Karpas-422 (cell line): ENCODE data around the gene GTF2A1. TPM values are rescaled to one million over a fixed set of nuclear protein-coding genes. Genes with fewer than 3 reads are reported as not detected.
"Not testable (repeated sequence)": the region's sequence is repeated elsewhere in the genome, so short reads cannot be mapped to it uniquely, and the experiment has no call there.

ENCODE experiments used
- DNase-seq: peaks from one replicate; pipeline ENCODE4 v3.0.0-alpha.2; 2015
- H2AFZ ChIP-seq: fragments of 200-600 bp; sonication (generic); 2 replicates; pipeline ENCODE4 v1.6.1; 2014; ENCODE audit warnings: antibody characterized with exemption, low read length, mixed read lengths
- H3K27ac ChIP-seq: fragments of 200-600 bp; sonication (generic); 2 replicates; pipeline ENCODE4 v1.5.1; 2014; ENCODE audit warnings: mild to moderate bottlenecking, low read length, moderate library complexity
- H3K27me3 ChIP-seq: fragments of 200-600 bp; sonication (generic); 2 replicates; pipeline ENCODE4 v1.6.1; 2014; ENCODE audit warnings: low read length, mixed read lengths
- H3K36me3 ChIP-seq: fragments of 200-600 bp; sonication (generic); 2 replicates; pipeline ENCODE4 v1.6.1; 2014; ENCODE audit warnings: low read length, mixed read lengths; ENCODE audit not compliant: insufficient read depth
- H3K4me1 ChIP-seq: fragments of 200-600 bp; sonication (generic); 2 replicates; pipeline ENCODE4 v1.6.1; 2014; ENCODE audit warnings: mild to moderate bottlenecking, low read length, mixed read lengths
- H3K4me2 ChIP-seq: fragments of 200-600 bp; sonication (generic); 2 replicates; pipeline ENCODE4 v1.6.1; 2014; ENCODE audit warnings: low read length, low read depth, mild to moderate bottlenecking; ENCODE audit not compliant: poor library complexity, severe bottlenecking
- H3K4me3 ChIP-seq: fragments of 200-600 bp; sonication (generic); 2 replicates; pipeline ENCODE4 v1.5.1; 2014; ENCODE audit warnings: mild to moderate bottlenecking, antibody characterized with exemption, low read length, mixed read lengths
- H3K79me2 ChIP-seq: fragments of 200-600 bp; sonication (generic); 2 replicates; pipeline ENCODE4 v1.6.1; 2014; ENCODE audit warnings: mild to moderate bottlenecking, low read length, mixed read lengths
- H3K9ac ChIP-seq: fragments of 200-600 bp; sonication (generic); 2 replicates; pipeline ENCODE4 v1.6.0; 2014; ENCODE audit warnings: low read length
- H3K9me2 ChIP-seq: fragments of 200-600 bp; sonication (generic), shearing (Covaris generic); replicated peaks from 2 replicates; pipeline ENCODE4 v1.6.0; 2014; ENCODE audit warnings: mild to moderate bottlenecking, low read length, moderate library complexity; ENCODE audit not compliant: insufficient read depth
- H3K9me3 ChIP-seq: fragments of 300-700, 200-600 bp; sonication (generic); 2 replicates; pipeline ENCODE4 v1.6.1; 2014; ENCODE audit warnings: low read length, mixed read lengths
- H4K20me1 ChIP-seq: fragments of 200-600 bp; sonication (generic); 2 replicates; pipeline ENCODE4 v1.6.1; 2014; ENCODE audit warnings: mild to moderate bottlenecking, antibody characterized with exemption, low read length, low read depth; ENCODE audit not compliant: insufficient read depth
- total RNA-seq: library from RNA; depleted of rRNA; stranded (reverse); fragments of >200 nt; shearing (Covaris generic); gene quantifications from 2 replicates; pipeline ENCODE4 v1.2.3, GENCODE V29; 2014; ENCODE audit warnings: low replicate concordance

Gene GTF2A1
- total RNA-seq, 1 experiment from 2014 or later: 27.4 TPM

DNA sequence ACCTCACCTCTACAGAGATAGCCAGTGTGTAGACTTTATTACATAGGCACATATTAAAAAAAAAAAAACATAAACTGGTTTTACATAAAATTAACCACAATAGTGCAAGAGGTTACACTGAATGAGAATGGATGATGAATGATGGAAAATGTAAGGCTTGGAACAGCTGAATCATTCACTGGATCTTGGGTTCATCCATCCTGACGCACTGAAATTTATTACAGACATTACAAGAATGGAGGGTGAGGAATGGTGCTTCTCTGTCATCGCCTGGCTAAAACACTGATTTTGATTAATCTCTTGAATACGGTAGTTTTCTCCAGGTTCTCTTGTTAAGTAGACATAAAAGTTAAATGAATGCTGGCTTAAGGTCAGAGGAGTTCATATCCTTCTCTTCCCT is 40.0 kb upstream of the GTF2A1 start:
- no peak overlapping the region for H3K27ac ChIP-seq
- no peak for DNase-seq
- no peak overlapping the region for H3K4me3 ChIP-seq
- no peaks in the 10 kb centered on the region for H3K4me1 ChIP-seq
- no peaks in the 10 kb centered on the region for H3K79me2 ChIP-seq
- H3K9me3 ChIP-seq: no peaks in the 10 kb centered on the region
- no peaks in the 10 kb centered on the region for H4K20me1 ChIP-seq
- no peaks in the 10 kb centered on the region for H3K9me2 ChIP-seq
- no peak overlapping the region for H3K9ac ChIP-seq
- H3K27me3 ChIP-seq: no peaks in the 10 kb centered on the region
- H3K36me3 ChIP-seq: no peaks in the 10 kb centered on the region
- H3K4me2 ChIP-seq: no peak overlapping the region
- H2AFZ ChIP-seq: no peak overlapping the region

DNA sequence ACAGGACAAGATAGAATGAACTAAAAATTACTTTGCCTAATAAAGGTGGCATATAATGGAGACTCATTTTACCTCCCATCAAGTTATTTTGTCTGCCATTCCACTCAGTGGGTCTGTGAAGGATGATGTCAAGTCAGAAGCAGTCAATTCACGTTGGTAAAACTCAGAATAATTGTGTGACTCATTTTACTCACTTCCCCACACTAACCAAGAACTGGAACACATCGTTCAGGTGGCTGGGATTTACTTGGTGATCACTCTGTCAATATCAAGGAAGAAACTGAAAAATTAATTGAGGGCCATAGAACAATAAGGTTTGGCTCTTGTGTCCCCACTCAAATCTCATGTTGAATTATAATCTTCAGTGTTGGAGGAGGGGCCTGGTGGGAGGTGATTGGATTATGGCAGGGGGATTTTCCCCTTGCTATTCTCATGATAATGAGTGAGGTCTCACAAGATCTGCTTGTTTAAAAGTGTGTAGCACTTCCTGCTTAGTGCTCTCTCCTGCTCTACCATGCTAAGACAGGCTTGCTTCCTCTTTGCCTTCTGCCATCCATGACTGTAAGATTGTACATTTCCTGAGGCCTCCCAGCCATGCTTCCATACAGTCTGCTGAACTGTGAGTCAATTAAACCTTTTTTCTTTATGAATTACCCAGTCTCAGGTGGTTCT is 35.7 kb upstream of the GTF2A1 start:
- Histone ChIP-seq H4K20me1 (no peaks in the 10 kb centered on the region), H3K9me3 (no peaks in the 10 kb centered on the region), H3K9ac (no peak overlapping the region), H3K79me2 (no peaks in the 10 kb centered on the region), H3K27ac (no peak overlapping the region), H2AFZ (no peak overlapping the region), H3K36me3 (no peaks in the 10 kb centered on the region), H3K4me2 (no peak overlapping the region), H3K4me3 (no peak overlapping the region), H3K9me2 (no peaks in the 10 kb centered on the region), H3K27me3 (no peaks in the 10 kb centered on the region), H3K4me1 (no peaks in the 10 kb centered on the region)
- no peak for DNase-seq

DNA sequence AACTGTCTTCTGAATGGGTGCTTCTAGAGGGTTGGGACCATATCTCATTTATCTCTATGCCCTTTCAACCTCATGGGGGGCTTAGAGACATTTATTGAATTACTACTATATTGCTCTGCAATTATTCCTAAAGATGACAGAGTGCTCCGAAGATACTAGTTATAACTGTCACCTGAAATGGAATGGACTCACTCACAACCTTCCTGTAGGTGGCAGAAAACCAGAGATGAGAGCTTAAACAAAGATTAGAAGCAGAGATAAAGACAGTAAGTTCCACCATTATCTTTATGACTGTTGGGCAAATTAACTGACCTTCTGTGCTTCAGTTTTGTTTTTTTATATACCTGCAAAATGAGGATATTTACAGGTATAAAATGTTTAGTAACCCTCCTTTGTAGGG is 31.5 kb upstream of the GTF2A1 start:
- no peaks in the 10 kb centered on the region for H3K36me3 ChIP-seq
- no peak overlapping the region for H3K9ac ChIP-seq
- H3K4me2 ChIP-seq: no peak overlapping the region
- DNase-seq: no peak
- no peaks in the 10 kb centered on the region for H4K20me1 ChIP-seq
- no peaks in the 10 kb centered on the region for H3K27me3 ChIP-seq
- no peaks in the 10 kb centered on the region for H3K4me1 ChIP-seq
- no peak overlapping the region for H2AFZ ChIP-seq
- no peaks in the 10 kb centered on the region for H3K9me3 ChIP-seq
- H3K79me2 ChIP-seq: no peaks in the 10 kb centered on the region
- H3K4me3 ChIP-seq: no peak overlapping the region
- H3K27ac ChIP-seq: no peak overlapping the region
- no peaks in the 10 kb centered on the region for H3K9me2 ChIP-seq

DNA sequence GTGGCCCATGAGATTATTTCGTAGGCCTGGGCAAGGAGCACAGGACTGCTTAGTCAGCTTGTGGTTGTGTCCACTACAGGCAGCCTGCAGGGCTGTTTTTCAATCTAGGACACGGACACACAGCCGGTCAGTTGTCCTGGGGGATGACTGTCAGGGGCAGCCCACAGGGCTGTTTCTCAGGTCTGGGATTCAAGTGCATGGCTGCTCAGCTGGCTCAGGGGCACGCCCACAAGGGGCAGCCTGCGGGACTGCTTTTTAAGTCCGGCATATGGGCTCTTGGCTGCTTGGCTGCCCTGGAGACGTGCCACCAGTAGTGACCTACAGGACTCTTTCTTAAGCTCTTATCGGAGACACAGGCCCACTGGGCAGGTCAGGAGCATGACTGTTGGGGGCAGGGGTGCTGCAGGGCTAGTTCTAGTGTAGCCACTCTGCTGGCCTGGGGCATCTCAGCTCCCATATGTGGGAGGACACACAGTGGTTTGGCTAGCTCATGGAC is 26.6 kb upstream of the GTF2A1 start:
- no peaks in the 10 kb centered on the region for H4K20me1 ChIP-seq
- H3K27ac ChIP-seq: no peak overlapping the region
- no peaks in the 10 kb centered on the region for H3K79me2 ChIP-seq
- H3K36me3 ChIP-seq: no peaks in the 10 kb centered on the region
- no peak overlapping the region for H3K4me3 ChIP-seq
- H3K4me2 ChIP-seq: no peak overlapping the region
- DNase-seq: no peak
- H3K9me3 ChIP-seq: peaks cover 9% of the 10 kb centered on the region
- no peak overlapping the region for H3K9ac ChIP-seq
- H3K4me1 ChIP-seq: no peaks in the 10 kb centered on the region
- H3K27me3 ChIP-seq: no peaks in the 10 kb centered on the region
- no peaks in the 10 kb centered on the region for H3K9me2 ChIP-seq
- no peak overlapping the region for H2AFZ ChIP-seq

DNA sequence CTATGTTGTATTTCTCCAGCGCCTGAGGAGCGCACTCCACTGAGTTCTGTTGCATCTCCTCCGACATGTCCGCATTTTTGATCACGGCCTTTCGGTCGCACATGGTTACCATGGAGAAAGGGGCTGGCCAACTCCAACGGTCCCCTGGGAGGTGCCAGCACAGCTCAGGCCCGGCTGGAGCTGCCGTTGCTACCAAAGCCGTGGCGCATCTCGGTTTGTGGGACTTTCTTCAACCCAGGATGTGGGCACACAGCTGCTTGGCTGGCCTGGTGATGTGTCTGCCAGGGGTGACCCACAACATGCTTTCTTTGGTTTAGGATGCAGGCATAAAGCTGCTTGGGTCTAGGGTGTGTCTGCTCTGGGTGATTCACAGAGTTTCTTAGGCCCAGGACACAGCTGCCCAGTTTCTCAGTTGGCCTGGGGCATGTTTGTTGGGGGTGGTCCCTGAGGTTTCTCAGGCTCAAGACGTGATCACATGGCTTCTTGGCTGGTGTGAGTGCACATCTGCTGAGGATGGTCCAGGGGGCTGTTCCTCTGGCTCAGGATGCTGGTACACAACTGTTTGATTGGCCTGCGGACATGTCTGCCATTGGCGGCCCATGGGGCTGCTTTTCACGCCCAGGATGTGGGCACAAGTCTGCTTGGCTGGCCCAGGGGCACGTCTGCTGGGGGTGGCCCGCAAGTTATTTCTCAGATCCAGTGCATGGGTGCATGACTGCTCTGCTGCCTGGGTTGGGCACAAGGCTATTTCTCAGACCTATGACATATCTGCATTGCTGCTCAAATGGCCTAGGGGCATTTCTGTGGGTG is 25.9 kb upstream of the GTF2A1 start:
- no peaks in the 10 kb centered on the region for H3K36me3 ChIP-seq
- H3K4me3 ChIP-seq: no peak overlapping the region
- no peak overlapping the region for H2AFZ ChIP-seq
- no peaks in the 10 kb centered on the region for H3K9me2 ChIP-seq
- H3K27ac ChIP-seq: no peak overlapping the region
- H3K9me3 ChIP-seq: peaks cover 9% of the 10 kb centered on the region
- H3K9ac ChIP-seq: no peak overlapping the region
- H4K20me1 ChIP-seq: no peaks in the 10 kb centered on the region
- H3K79me2 ChIP-seq: no peaks in the 10 kb centered on the region
- H3K4me1 ChIP-seq: no peaks in the 10 kb centered on the region
- H3K4me2 ChIP-seq: no peak overlapping the region
- no peaks in the 10 kb centered on the region for H3K27me3 ChIP-seq
- DNase-seq: no peak

DNA sequence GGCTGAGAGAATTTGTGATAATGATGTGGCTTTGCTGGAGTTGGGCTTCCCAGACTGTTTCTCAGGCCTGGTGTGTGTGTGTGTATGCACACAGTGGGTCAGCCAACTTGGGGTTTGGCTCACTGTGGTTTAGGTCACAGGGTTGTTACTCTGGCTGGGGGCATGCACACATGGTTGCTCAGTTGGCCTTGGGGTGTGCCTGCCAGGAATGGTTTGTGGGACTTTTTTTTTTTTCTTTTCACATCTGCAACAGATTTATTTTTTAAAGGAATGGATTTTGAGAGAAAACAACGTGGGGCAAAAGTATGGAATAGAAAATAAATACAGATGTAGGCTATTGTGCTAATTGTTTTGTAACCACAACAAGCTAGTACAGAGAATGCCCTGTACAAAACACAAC is 25.0 kb upstream of the GTF2A1 start:
- DNase-seq: no peak
- Histone ChIP-seq H3K27ac (no peak overlapping the region), H3K79me2 (no peaks in the 10 kb centered on the region), H3K4me3 (no peak overlapping the region), H3K4me1 (no peaks in the 10 kb centered on the region), H3K4me2 (no peak overlapping the region), H4K20me1 (no peaks in the 10 kb centered on the region), H3K27me3 (no peaks in the 10 kb centered on the region), H3K9me3 (peaks cover 9% of the 10 kb centered on the region), H3K9me2 (no peaks in the 10 kb centered on the region), H2AFZ (no peak overlapping the region), H3K36me3 (no peaks in the 10 kb centered on the region), H3K9ac (no peak overlapping the region)

DNA sequence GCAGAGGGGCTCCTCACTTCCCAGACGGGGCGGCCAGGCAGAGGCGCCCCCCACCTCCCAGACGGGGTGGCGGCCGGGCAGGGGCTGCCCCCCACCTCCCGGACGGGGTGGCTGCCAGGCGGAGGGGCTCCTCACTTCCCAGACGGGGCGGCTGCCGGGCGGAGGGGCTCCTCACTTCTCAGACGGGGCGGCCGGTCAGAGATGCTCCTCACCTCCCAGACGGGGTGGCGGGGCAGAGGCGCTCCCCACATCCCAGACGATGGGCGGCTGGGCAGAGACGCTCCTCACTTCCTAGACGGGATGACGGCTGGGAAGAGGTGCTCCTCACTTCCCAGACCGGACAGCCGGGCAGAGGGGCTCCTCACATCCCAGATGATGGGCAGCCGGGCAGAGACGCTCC is 23.7 kb upstream of the GTF2A1 start:
- not testable (repeated sequence) for H3K9me3 ChIP-seq, H3K4me3 ChIP-seq, H4K20me1 ChIP-seq, H3K27me3 ChIP-seq, DNase-seq, H2AFZ ChIP-seq, H3K9ac ChIP-seq, H3K79me2 ChIP-seq, H3K9me2 ChIP-seq, H3K4me1 ChIP-seq, H3K27ac ChIP-seq, H3K36me3 ChIP-seq, H3K4me2 ChIP-seq

DNA sequence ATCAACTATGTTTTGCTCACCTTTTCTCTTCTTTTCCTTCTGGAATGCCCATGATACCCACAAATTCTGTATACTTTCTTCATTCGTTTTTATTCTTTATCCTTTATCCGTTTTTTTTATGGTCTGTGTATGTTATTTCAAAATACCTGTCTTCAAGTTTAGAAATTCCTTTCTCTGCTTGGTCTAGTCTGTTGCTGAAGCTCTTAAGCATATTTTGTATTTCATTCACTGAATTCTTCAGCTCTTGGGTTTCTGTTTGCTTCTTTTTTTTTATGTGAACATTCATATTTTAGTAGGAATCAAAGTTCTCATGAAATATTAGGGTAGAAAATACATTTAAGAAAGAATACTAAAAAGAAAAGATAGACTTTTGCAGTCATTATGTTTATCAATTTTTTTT is 22.7 kb upstream of the GTF2A1 start:
- Histone ChIP-seq H4K20me1 (no peaks in the 10 kb centered on the region), H3K27ac (no peak overlapping the region), H3K9me2 (no peaks in the 10 kb centered on the region), H2AFZ (no peak overlapping the region), H3K4me1 (no peaks in the 10 kb centered on the region), H3K27me3 (no peaks in the 10 kb centered on the region), H3K9me3 (peaks cover 9% of the 10 kb centered on the region), H3K79me2 (no peaks in the 10 kb centered on the region), H3K9ac (no peak overlapping the region), H3K4me2 (no peak overlapping the region), H3K36me3 (no peaks in the 10 kb centered on the region), H3K4me3 (no peak overlapping the region)
- DNase-seq: no peak
